NCI-H510A (cell line): ENCODE measurements around the gene ABCC10.
"Not testable (repeated sequence)": the region's sequence is repeated elsewhere in the genome, so short reads cannot be mapped to it uniquely, and the experiment has no call there.

Experiments
- DNase-seq: peaks from one replicate; lab custom pipeline; 2025; lab: John Stamatoyannopoulos, UW

Gene ABCC10

GRCh38 chr6:43427406-43428111 lies at the start of gene ABCC10:
TSS of gene ABCC10 (plus strand) at chr6:43427541. CDS start at chr6:43427979, 438 bp downstream.
- peak; percentile 93 for DNase-seq

GRCh38 chr6:43377710-43378229 lies 49.6 kb upstream of the ABCC10 start:
- DNase-seq, result no peak

- no peak for DNase-seq
Measured at GRCh38 chr6:43378631-43379030, 48.7 kb upstream of the ABCC10 start.

DNA sequence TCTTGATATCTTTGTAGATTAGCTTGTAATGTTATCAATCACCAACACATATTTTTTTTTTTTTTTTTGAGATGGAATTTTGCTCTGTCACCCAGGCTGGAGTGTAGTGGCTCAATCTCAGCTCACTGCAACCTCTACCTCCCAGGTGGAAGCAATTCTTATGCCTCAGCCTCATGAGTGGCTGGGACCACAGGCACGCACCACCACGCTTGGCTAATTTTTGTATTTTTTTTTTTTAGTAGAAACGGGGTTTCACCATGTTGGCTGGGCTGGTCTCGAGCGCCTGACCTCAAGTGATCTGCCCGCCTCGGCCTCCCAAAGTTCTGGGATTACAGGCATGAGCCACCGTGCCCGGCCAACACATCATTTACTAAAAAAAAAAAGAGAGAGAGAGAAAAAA lies 46.5 kb upstream of the ABCC10 start:
- not testable (repeated sequence) for DNase-seq

- DNase-seq, result no peak
Measured at GRCh38 chr6:43383021-43383667, 44.2 kb upstream of the ABCC10 start.

DNA sequence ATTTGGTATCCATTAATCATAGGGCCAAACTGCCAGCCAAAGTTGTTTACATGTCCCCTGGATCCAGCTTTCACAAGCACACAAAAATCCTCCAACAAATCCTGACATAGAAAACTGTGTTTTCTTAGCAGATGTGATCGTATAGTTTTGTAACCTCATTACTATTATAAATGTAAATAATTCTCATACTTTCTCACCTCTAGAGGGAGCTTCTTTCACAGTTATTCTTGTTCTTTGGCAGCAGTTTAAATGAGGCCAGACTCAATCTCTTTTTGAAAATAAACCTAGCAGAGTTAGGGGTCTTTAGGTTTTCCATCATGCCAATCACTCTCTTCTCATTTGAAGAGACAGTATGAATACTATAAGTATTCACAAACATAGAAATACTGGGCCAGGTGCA lies 40.8 kb upstream of the ABCC10 start:
- DNase-seq, result no peak

DNA sequence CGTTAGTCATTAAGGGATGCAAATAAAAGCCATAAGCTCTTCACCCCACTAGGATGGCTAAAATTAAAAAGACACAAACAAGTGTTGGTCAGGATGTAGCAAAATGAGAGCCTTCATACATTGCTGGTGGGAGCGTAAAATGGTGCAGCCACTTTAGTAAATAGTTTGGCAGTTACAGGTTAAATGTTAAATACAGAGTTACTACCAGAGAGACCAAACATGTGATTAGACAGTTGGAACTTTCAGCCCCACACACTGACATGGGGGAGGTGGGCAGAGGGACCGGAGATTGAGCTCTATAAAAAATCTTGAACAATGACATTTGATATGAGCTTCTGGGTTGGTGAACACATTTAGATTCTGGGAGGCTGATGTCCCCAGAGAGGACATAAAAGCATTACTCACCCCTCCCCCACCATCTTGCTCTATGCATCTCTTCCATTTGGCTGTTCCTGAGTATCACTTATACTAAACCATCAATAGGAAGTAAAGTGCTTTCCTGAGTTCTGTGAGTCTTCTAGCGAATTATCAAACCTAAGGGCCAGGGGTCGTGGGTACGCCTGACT lies 37.5 kb upstream of the ABCC10 start:
- DNase-seq, result no peak

GRCh38 chr6:43390753-43391439 lies 36.4 kb upstream of the ABCC10 start:
- not testable (repeated sequence) for DNase-seq

DNA sequence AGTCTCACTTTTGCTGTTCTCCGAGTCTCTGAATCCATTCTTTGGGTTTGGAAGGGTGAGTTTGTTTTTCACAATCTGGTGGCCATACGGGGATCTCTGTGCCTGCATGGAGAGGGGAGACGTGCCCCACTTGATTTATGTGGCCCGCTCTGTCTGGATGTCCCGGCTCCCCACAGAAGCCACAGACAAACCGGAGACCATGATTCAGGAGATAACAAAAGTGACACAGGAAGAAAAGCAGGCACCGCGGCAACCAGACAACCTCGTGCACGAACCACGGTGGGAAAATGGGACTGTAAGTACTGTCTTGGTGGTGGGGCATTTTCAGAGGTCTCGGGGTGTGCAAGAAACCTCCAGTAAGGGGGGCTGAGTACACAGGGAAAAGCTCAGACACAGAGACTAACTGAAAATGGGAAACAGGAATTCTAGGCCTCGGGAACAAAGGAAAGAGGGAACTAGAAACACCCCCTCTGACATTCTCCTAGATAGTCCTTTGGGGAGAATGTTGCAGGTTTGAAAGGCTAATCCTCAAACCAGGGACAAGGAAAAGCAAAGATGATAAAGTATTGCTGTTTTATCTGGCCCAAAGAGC lies 35.8 kb upstream of the ABCC10 start:
- no peak for DNase-seq

- not testable (repeated sequence) for DNase-seq
Measured at GRCh38 chr6:43393133-43393532, 34.2 kb upstream of the ABCC10 start.

- DNase-seq, result no peak
Measured at GRCh38 chr6:43393602-43394001, 33.7 kb upstream of the ABCC10 start.

GRCh38 chr6:43394982-43395381 lies 32.4 kb upstream of the ABCC10 start:
- DNase-seq, result no peak

DNA sequence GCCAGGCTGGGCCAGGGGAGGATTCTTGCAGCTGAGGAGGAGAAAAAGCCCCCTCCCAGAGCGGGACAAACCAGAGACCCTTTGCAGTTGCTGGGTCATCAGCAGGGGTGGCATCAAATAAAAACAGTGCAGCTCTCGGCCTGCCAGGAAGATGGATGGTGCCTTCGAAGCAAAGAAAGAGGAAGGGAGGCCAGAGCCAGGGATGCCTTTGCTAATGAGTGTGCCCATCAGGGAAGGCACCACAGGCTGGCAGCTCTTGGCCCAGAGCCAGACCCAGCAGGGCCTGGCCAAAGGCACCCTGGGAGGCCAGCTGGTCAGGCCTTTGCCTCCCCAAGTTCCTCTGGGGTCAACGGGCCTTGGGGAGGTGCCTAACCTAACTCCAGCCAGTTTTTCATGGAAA lies 31.6 kb upstream of the ABCC10 start:
- peak; percentile 22 for DNase-seq

DNA sequence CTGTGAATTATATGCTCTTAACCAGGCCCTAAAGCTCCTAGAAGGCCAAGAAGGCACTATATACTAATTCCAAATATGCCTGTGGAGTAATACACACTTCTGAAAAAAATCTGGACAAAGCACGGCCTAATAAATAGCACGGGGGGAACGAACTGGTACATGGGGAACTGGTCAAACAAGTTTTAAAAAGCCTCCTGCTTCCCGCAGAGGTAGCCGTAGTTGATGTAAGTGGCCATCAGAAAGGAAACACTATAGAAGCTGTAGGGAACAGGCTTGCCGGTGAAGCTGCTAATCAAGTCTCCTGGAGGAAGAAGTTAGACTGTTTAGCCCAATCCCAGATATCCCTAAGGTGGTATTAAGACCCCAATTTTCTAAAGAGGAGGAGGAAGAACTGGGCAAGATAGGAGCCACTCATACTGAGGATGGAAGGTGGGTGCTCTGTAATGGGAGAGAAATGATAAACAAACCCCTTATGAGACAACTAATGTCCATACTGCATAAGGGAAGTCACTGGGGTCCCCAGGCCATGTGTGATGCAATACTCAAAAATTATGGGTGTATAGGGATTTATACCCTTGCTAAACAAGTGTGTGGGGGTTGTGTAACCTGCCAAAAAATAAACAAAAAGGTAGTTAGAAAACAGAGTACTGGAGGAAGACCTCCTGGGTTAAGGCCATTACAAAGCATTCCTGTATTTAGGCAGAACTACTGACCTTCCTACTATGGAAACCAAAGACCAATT lies 30.8 kb upstream of the ABCC10 start:
- peak; percentile 88 for DNase-seq

DNA sequence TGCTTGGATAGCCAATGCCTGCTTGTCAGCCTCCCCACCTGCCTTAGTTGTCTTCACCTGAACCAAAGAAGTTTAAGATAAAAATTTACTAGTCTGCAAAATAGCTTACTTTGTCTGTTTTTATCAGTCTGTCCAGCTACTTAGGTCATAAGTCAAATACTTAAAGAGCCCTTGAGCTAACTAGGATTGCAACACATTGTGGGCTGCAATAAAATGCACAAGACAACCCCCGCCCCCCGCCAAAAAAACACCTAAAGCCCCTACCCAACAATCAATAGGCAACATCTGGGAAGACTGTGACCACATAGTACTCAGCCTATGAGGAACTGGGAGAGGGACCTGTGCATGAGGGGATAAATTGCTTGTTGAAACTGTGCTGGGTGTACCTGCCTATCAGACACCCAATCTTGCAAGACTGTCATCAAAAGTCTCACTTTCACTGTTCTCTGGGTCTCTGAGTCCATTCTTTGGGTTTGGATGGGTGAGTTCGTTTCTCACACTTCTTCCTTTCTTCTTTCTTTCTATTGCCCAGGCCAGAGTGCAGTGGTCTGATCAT lies 27.3 kb upstream of the ABCC10 start:
- DNase-seq, result no peak

DNA sequence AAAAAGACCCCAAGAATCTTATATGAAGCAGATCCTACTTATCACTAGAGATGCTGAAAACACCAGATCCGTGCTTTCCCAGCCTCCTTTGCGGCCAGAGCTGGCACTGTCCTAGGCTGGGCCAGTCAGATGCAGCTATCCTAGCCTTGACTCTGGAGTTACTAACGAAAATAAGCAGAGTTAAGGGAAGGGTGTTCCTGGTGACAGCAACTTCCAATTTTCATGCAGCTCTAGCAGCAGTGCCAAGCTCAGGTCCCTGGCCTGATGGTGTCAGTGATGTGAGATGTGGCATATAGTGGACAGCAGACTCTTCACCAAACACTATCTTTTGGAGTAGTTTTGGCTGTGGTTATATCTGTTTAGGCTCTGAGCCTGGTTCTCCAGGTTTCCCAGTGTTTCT lies 25.6 kb upstream of the ABCC10 start:
- no peak for DNase-seq

DNA sequence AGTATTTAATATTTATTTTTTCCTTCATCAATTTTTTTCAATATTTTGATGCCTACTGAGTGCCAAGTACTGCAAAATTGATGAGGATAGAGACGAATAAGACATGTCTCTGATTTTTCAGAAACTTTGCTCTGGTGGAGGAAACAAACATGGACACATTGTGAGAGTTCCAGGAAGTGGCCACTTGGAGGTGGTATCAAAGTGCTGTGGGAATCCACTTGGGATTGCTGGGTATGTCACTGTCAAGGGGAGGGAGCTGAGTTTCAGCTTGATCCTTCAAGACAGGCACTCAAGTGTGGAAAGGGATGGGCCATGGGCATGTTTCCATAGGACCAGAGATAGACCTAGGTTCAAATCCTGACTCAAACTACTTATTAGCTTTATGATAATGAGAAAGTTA lies 24.5 kb upstream of the ABCC10 start:
- no peak for DNase-seq

GRCh38 chr6:43405354-43405753 lies 22.0 kb upstream of the ABCC10 start:
- no peak for DNase-seq

DNA sequence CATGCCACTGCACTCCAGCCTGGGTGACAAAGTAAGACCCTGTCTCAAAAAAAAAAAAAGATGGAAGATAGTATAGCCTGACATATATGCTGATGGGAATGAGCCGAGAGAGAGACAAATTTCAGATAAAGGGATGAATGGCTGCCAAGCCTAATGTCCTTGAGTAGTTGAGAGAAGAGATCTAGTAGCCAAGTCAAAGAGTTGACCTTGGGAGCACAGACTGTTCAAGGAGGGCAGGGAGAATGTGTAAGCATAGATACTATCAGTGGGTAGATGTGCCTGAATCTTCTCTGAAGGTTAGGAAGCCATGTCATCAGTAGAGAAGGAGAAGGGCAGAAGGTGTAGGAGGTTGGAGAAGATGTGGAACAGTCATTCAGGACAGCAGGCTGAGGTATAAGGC lies 20.0 kb upstream of the ABCC10 start:
- DNase-seq, result no peak

DNA sequence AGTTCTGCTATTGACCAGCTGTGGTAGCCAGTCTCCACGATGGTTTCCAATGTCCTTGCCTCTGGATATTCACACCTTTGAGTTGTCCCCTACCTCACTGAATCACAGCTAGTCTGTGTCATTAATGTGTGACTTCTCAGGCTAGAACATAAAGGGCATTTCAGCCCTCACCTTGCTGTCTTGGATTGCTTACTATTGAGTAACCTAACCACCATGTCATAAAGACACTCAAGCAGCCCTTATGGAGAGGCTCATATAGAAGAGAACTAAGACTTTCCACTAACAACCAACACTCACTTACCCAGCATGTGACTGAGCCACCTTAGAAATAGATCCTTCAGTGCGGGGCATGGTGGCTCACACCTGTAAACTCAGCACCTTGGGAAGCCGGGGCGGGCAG lies 19.1 kb upstream of the ABCC10 start:
- DNase-seq, result no peak

DNA sequence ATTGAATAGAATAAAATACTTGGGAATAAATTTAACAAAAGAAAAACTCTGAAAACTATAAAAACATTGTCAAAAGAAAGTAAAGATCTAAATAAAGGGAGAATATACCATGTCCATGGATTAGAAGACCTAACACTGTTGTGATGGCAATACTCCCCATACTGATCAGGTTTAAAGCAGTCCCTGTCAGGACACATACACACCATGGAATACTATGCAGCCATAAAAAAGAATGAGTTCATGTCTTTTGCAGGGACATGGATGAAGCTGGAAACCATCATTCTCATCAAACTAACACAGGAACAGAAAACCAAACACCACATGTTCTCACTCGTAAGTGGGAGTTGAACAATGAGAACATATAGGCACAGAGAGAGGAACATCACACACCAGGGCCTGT lies 16.6 kb upstream of the ABCC10 start:
- DNase-seq, result not testable (repeated sequence)
